ENCODE data around the gene RGMA. TPM values are rescaled to one million over a fixed set of nuclear protein-coding genes. Genes with fewer than 3 reads are reported as not detected.

RGMA gene
- total RNA-seq, 1 experiment from 2014 or later, result 5.5 TPM

GRCh38 chr15:92990031-92990430, 99.0 kb downstream of the RGMA start:
- RAD21 ChIA-PET (ENCODE audit: low non-redundant PET in 1 of 2, low total read pairs in 2 of 2, uncharacterized antibody in 2 of 2, unreplicated experiment in 2 of 2), result no interaction called here
- H3K36me3 ChIP-seq (ENCODE audit: control insufficient read depth in 1 of 2, insufficient read depth in 2 of 2, low read length in 2 of 2), result peaks cover 45 to 56% of the 10 kb centered on the region in 2 experiments
- no peaks in the 10 kb centered on the region for H3K27me3 ChIP-seq (ENCODE audit: insufficient read depth, low read length)
- TF ChIP-seq EZH2 (IDR thresholded peaks at IDR 0.05) (no peak), SP1 (IDR thresholded peaks at IDR 0.05; ENCODE audit: low read depth) (no peak), MAX (IDR thresholded peaks at IDR 0.05) (no peak), POLR2AphosphoS5 (IDR thresholded peaks at IDR 0.05; ENCODE audit: low read depth, low read length) (no peak), EGR1 (IDR thresholded peaks at IDR 0.05; ENCODE audit: low read depth) (no peak), ATF3 (IDR thresholded peaks at IDR 0.05) (no peak), EZH2phosphoT487 (IDR thresholded peaks at IDR 0.05; ENCODE audit: borderline replicate concordance) (no peak), ELF1 (IDR thresholded peaks at IDR 0.05; ENCODE audit: borderline replicate concordance, low read depth) (no peak), SIN3A (IDR thresholded peaks at IDR 0.05; ENCODE audit: low read depth) (no peak), TCF7L2 (IDR thresholded peaks at IDR 0.05; ENCODE audit: borderline replicate concordance, extremely low read depth, insufficient read depth, insufficient read length) (no peak), RAD21 (IDR thresholded peaks at IDR 0.05; ENCODE audit: low read depth) (no peak), CBX3 (IDR thresholded peaks at IDR 0.05; ENCODE audit: low read depth) (no peak), REST (IDR thresholded peaks at IDR 0.05; ENCODE audit: low read depth) (no peak), JUND (IDR thresholded peaks at IDR 0.05) (no peak), YY1 (IDR thresholded peaks at IDR 0.05; ENCODE audit: extremely low read depth, insufficient replicate concordance, low read depth, low read length) (no peak)
- H3K4me2 ChIP-seq (ENCODE audit: low read length), result no peak overlapping the region
- no peak overlapping the region for H3K9ac ChIP-seq (ENCODE audit: low read length)
- no peak overlapping the region for H3K27ac ChIP-seq (ENCODE audit: low read depth, low read length)
- H3K9me3 ChIP-seq (ENCODE audit: control insufficient read depth in 1 of 2, insufficient read depth in 1 of 2, low read depth in 1 of 2, low read length in 2 of 2), result no peaks in the 10 kb centered on the region
- H3K79me2 ChIP-seq (ENCODE audit: insufficient read depth, low read length), result peaks cover 80% of the 10 kb centered on the region
- POLR2A ChIA-PET, result no interaction called here
- intact Hi-C loops (cut with micrococcal nuclease), result loop anchor here (2.0 kb wide), 1 partner anchor 13 kb away; no protein-coding TSS in a partner anchor
- no peaks in the 10 kb centered on the region for H3K4me1 ChIP-seq (ENCODE audit: control insufficient read depth in 1 of 2, insufficient read depth in 2 of 2, low read length in 2 of 2)
- no peak for DNase-seq (ENCODE audit: low read depth, low spot score)
- peaks cover 7% of the 10 kb centered on the region; the same call in 1 of the 2 replicates for H4K20me1 ChIP-seq (ENCODE audit: insufficient read depth)
- no peak overlapping the region for H2AFZ ChIP-seq (ENCODE audit: low read depth, low read length, poor library complexity, severe bottlenecking)
- BruUV-seq (replicated peaks), result no TSS peak
- no peaks in the 10 kb centered on the region for H3K9me2 ChIP-seq (ENCODE audit: insufficient read depth)
- H3K4me3 ChIP-seq (replicated peaks in 1 of 2; ENCODE audit: low read depth in 1 of 2, low read length in 2 of 2), result no peak overlapping the region
- no peak for ATAC-seq
- CTCF ChIA-PET, result no interaction called here
